Lower leg skin (tissue), 3 donors: Measurements from ENCODE around the gene GALNT12.

Experiments used
- POLR2A ChIP-seq, 2 donors: fragments of 450-650 bp; IDR thresholded peaks; one replicate each; pipeline ENCODE4 v1.6.1; 2016 to 2017; ENCODE audit warnings: antibody characterized with exemption in 2 of 2, mild to moderate bottlenecking in 1 of 2, moderate library complexity in 1 of 2
- TF ChIP-seq, protein P1 (sequence below), 3 donors: fragments of 450-650 bp; IDR thresholded peaks; one replicate each; pipeline ENCODE4 v1.5.1; 2016; ENCODE audit warnings: antibody characterized with exemption in 3 of 3, mild to moderate bottlenecking in 3 of 3, moderate library complexity in 2 of 3

GRCh38 chr9:98781588-98782383, 25.7 kb upstream of the GALNT12 start:
- TF ChIP-seq, protein P1, sequence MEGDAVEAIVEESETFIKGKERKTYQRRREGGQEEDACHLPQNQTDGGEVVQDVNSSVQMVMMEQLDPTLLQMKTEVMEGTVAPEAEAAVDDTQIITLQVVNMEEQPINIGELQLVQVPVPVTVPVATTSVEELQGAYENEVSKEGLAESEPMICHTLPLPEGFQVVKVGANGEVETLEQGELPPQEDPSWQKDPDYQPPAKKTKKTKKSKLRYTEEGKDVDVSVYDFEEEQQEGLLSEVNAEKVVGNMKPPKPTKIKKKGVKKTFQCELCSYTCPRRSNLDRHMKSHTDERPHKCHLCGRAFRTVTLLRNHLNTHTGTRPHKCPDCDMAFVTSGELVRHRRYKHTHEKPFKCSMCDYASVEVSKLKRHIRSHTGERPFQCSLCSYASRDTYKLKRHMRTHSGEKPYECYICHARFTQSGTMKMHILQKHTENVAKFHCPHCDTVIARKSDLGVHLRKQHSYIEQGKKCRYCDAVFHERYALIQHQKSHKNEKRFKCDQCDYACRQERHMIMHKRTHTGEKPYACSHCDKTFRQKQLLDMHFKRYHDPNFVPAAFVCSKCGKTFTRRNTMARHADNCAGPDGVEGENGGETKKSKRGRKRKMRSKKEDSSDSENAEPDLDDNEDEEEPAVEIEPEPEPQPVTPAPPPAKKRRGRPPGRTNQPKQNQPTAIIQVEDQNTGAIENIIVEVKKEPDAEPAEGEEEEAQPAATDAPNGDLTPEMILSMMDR (IDR thresholded peaks at IDR 0.05), result no peak
- TF ChIP-seq POLR2A (IDR thresholded peaks at IDR 0.05), result no peak
